H1 (cell line): Measurements from ENCODE around the gene LCN10. TPM values are rescaled to one million over a fixed set of nuclear protein-coding genes. Genes with fewer than 3 reads are reported as not detected.

ENCODE experiments used
- CTCF ChIA-PET: fragments of 300-600 bp; sonication (Branson Sonifier 250); formaldehyde crosslinking; loops from one replicate; lab custom pipeline; 2021; ENCODE audit not compliant: partially characterized antibody; lab: Charles Lee
- POLR2A ChIA-PET: fragments of 300-600 bp; sonication (Branson Sonifier 250); formaldehyde crosslinking; loops from one replicate; lab custom pipeline; 2021; ENCODE audit warnings: inconsistent platforms; ENCODE audit not compliant: partially characterized antibody; lab: Charles Lee
- DNase-seq, 2 experiments: peaks; one replicate each; pipeline versions ENCODE4 v3.0.0 to v3.0.0-alpha.2; 2010 to 2022; ENCODE audit warnings: low spot score in 2 of 2, low read depth in 1 of 2, mixed read lengths in 1 of 2
- FAIRE-seq: peaks from 2 replicates; lab custom pipeline; 2011; peaks lifted over from hg19 to GRCh38; lab: Jason Lieb, UNC
- H2AFZ ChIP-seq: 2 replicates; pipeline ENCODE4 v1.8.1; 2012; ENCODE audit warnings: low read length, inconsistent platforms
- H2AK5ac ChIP-seq: 2 replicates; pipeline ENCODE4 v1.6.1; 2013; ENCODE audit warnings: low read depth, low read length
- H2BK120ac ChIP-seq: replicated peaks from 2 replicates; pipeline ENCODE3; 2013; ENCODE audit warnings: low read depth, low read length, inconsistent platforms
- H2BK12ac ChIP-seq: 2 replicates; pipeline ENCODE4 v1.6.1; 2013; ENCODE audit warnings: low read depth, low read length
- H2BK15ac ChIP-seq: 2 replicates; pipeline ENCODE4 v1.6.1; 2013; ENCODE audit warnings: low read length
- H2BK20ac ChIP-seq: 2 replicates; pipeline ENCODE4 v1.6.1; 2013; ENCODE audit warnings: low read length
- H2BK5ac ChIP-seq: 2 replicates; pipeline ENCODE4 v1.6.1; 2013; ENCODE audit warnings: low read depth, low read length
- H3K14ac ChIP-seq: 2 replicates; pipeline ENCODE4 v1.6.1; 2013; ENCODE audit warnings: inconsistent platforms; ENCODE audit not compliant: insufficient read length
- H3K18ac ChIP-seq: 2 replicates; pipeline ENCODE4 v1.6.1; 2013; ENCODE audit warnings: low read length; ENCODE audit errors: extremely low read depth
- H3K23ac ChIP-seq: 2 replicates; pipeline ENCODE4 v1.6.1; 2013; ENCODE audit warnings: inconsistent platforms; ENCODE audit not compliant: insufficient read length
- H3K23me2 ChIP-seq: 2 replicates; pipeline ENCODE4 v1.6.1; 2013; ENCODE audit warnings: low read depth, low read length
- H3K27ac ChIP-seq: 2 replicates; pipeline ENCODE4 v1.6.1; 2011; ENCODE audit warnings: low read depth, low read length, inconsistent platforms
- H3K27me3 ChIP-seq, 4 experiments: replicated peaks in 1 of 4; 1 replicate in 1 of 4; 2 replicates in 3 of 4; pipeline versions ENCODE4 v1.6.1 to v1.8.1; 2011 to 2013; ENCODE audit warnings: low read length in 3 of 4, mild to moderate bottlenecking in 3 of 4, inconsistent platforms in 2 of 4, mixed read lengths in 2 of 4, moderate library complexity in 1 of 4; ENCODE audit not compliant: control insufficient read depth in 3 of 4, insufficient read depth in 3 of 4; ENCODE audit errors: extremely low read depth in 1 of 4
- H3K36me3 ChIP-seq, 4 experiments: 2 replicates each; pipeline versions ENCODE4 v1.6.1 to v1.8.1; 2011 to 2013; ENCODE audit warnings: mild to moderate bottlenecking in 4 of 4, low read length in 3 of 4, moderate library complexity in 2 of 4, control low read depth in 1 of 4, inconsistent platforms in 1 of 4; ENCODE audit not compliant: insufficient read depth in 4 of 4, control insufficient read depth in 2 of 4
- H3K4ac ChIP-seq: replicated peaks from 2 replicates; pipeline ENCODE3; 2013; ENCODE audit warnings: low read length, low read depth, mixed read lengths, inconsistent platforms; ENCODE audit not compliant: insufficient read length
- H3K4me1 ChIP-seq, 4 experiments: replicated peaks in 1 of 4; 1 replicate in 1 of 4; 2 replicates in 3 of 4; pipeline versions ENCODE4 v1.6.1 to v1.8.1; 2011 to 2013; ENCODE audit warnings: low read length in 3 of 4, inconsistent platforms in 2 of 4, mixed read lengths in 1 of 4; ENCODE audit not compliant: insufficient read depth in 4 of 4, control insufficient read depth in 3 of 4
- H3K4me2 ChIP-seq, 2 experiments: 2 replicates each; pipeline versions ENCODE4 v1.6.1 to v1.8.1; 2011 to 2013; ENCODE audit warnings: low read depth in 2 of 2, low read length in 2 of 2, control low read depth in 1 of 2, inconsistent platforms in 1 of 2, mild to moderate bottlenecking in 1 of 2; ENCODE audit not compliant: insufficient read depth in 1 of 2
- H3K4me3 ChIP-seq, 4 experiments: fragments of 200-600, 300-600 bp in 1 of 4; sonication (generic), shearing (Covaris generic), sonication (Bioruptor Twin) in 1 of 4; 2 replicates each; pipeline versions ENCODE4 v1.5.1 to v1.8.1; 2011 to 2016; ENCODE audit warnings: low read length in 4 of 4, low read depth in 3 of 4, control low read depth in 2 of 4, inconsistent platforms in 2 of 4, mild to moderate bottlenecking in 2 of 4, mixed read lengths in 1 of 4, moderate library complexity in 1 of 4; ENCODE audit not compliant: insufficient read depth in 2 of 4; ENCODE audit errors: extremely low read depth in 1 of 4
- H3K56ac ChIP-seq: replicated peaks from 2 replicates; pipeline ENCODE3; 2013; ENCODE audit warnings: low read depth, mild to moderate bottlenecking, mixed read lengths, low read length, inconsistent platforms; ENCODE audit not compliant: insufficient read length
- H3K79me1 ChIP-seq: 2 replicates; pipeline ENCODE4 v1.6.1; 2013; ENCODE audit warnings: low read depth, low read length, control low read depth
- H3K79me2 ChIP-seq, 2 experiments: 2 replicates each; pipeline versions ENCODE4 v1.6.1 to v1.8.1; 2012 to 2013; ENCODE audit warnings: low read length in 2 of 2, mild to moderate bottlenecking in 2 of 2, inconsistent platforms in 1 of 2; ENCODE audit not compliant: insufficient read depth in 2 of 2, control insufficient read depth in 1 of 2
- H3K9ac ChIP-seq, 4 experiments: replicated peaks in 1 of 4; 1 replicate in 1 of 4; 2 replicates in 3 of 4; pipeline versions ENCODE4 v1.6.1 to v1.8.1; 2011 to 2013; ENCODE audit warnings: low read depth in 3 of 4, low read length in 3 of 4, control low read depth in 2 of 4, mild to moderate bottlenecking in 2 of 4, moderate library complexity in 2 of 4, inconsistent platforms in 1 of 4; ENCODE audit errors: extremely low read depth in 1 of 4
- H3K9me3 ChIP-seq, 2 experiments: 2 replicates each; pipeline versions ENCODE4 v1.6.1 to v1.8.1; 2012 to 2013; ENCODE audit warnings: mild to moderate bottlenecking in 2 of 2, moderate library complexity in 2 of 2, control low read depth in 1 of 2, inconsistent platforms in 1 of 2, low read depth in 1 of 2, low read length in 1 of 2, mixed read lengths in 1 of 2; ENCODE audit not compliant: insufficient read depth in 2 of 2
- H4K20me1 ChIP-seq, 2 experiments: replicated peaks in 1 of 2; 2 replicates each; pipeline versions ENCODE3 to v1.8.1; 2011 to 2013; ENCODE audit warnings: inconsistent platforms in 2 of 2, low read length in 2 of 2, mild to moderate bottlenecking in 1 of 2; ENCODE audit not compliant: insufficient read depth in 2 of 2, control insufficient read depth in 1 of 2
- H4K5ac ChIP-seq: 2 replicates; pipeline ENCODE4 v1.6.1; 2013; ENCODE audit warnings: low read length, low read depth, mixed read lengths, inconsistent platforms; ENCODE audit not compliant: insufficient read length
- H4K8ac ChIP-seq: 2 replicates; pipeline ENCODE4 v1.8.0; 2013; ENCODE audit warnings: mild to moderate bottlenecking, moderate library complexity, low read length, inconsistent platforms; ENCODE audit not compliant: insufficient read depth; ENCODE audit errors: extremely low read depth
- H4K91ac ChIP-seq: replicated peaks from 2 replicates; pipeline ENCODE3; 2013; ENCODE audit warnings: low read length, mixed read lengths, inconsistent platforms; ENCODE audit not compliant: insufficient read length
- CTCF ChIP-seq, 3 experiments: IDR thresholded peaks; 1 replicate in 2 of 3; 2 replicates in 1 of 3; pipeline versions ENCODE4 v1.5.1 to v1.6.1; 2011; ENCODE audit warnings: low read length in 3 of 3, mild to moderate bottlenecking in 3 of 3, inconsistent platforms in 2 of 3, low read depth in 1 of 3, moderate library complexity in 1 of 3; ENCODE audit not compliant: insufficient read depth in 1 of 3; ENCODE audit errors: control extremely low read depth in 1 of 3
- JUND ChIP-seq: IDR thresholded peaks from 2 replicates; pipeline ENCODE4 v1.6.1; 2011; ENCODE audit warnings: mild to moderate bottlenecking, improper control_type of control experiment, low read length
- KDM5A ChIP-seq: fragments of 200-600 bp; IDR thresholded peaks from 2 replicates; pipeline ENCODE4 v1.7.1; 2012; ENCODE audit warnings: mild to moderate bottlenecking, low read length, inconsistent platforms, mixed read lengths
- NRF1 ChIP-seq: IDR thresholded peaks from 2 replicates; pipeline ENCODE4 v1.6.1; 2011; ENCODE audit warnings: mild to moderate bottlenecking, low read depth, low read length, improper control_type of control experiment
- POU5F1 ChIP-seq: IDR thresholded peaks from 2 replicates; pipeline ENCODE4 v1.6.1; 2011; ENCODE audit warnings: low read depth, mild to moderate bottlenecking, low read length, moderate library complexity
- RAD21 ChIP-seq, 2 experiments: IDR thresholded peaks in 1 of 2; conservative IDR thresholded peaks in 1 of 2; 2 replicates each; pipeline ENCODE4 v1.6.1; 2011; ENCODE audit warnings: low read depth in 2 of 2, low read length in 2 of 2, improper control_type of control experiment in 1 of 2, inconsistent platforms in 1 of 2, mild to moderate bottlenecking in 1 of 2, moderate library complexity in 1 of 2
- SP2 ChIP-seq: IDR thresholded peaks from 2 replicates; pipeline ENCODE4 v1.6.1; 2012; ENCODE audit warnings: mild to moderate bottlenecking, low read length, inconsistent platforms
- TAF1 ChIP-seq: IDR thresholded peaks from 2 replicates; pipeline ENCODE4 v1.6.1; 2011; ENCODE audit warnings: mild to moderate bottlenecking, low read depth, low read length
- WGBS, 2 experiments: shearing (Covaris generic) in 1 of 2; methylation state at CpG; one replicate each; pipeline versions ENCODE4 v1.1.6 to v1.1.7; 2013 to 2015; ENCODE audit warnings: low lambda C conversion rate in 2 of 2, mixed read lengths in 2 of 2, inconsistent platforms in 1 of 2, low coverage in 1 of 2, missing lambda C conversion rate in 1 of 2; ENCODE audit not compliant: insufficient replicate concordance in 2 of 2, insufficient coverage in 1 of 2, insufficient read length in 1 of 2; ENCODE audit errors: extremely low coverage in 1 of 2, missing lambda C conversion rate in 1 of 2; 5-methylcytosine and 5-hydroxymethylcytosine counted together
- polyA plus RNA-seq, 7 experiments: library from polyadenylated mRNA; depleted of rRNA in 3 of 7; stranded (reverse) in 5 of 7; unstranded in 2 of 7; fragments of >200 nt in 5 of 7; fragments of 200-250 nt in 2 of 7; gene quantifications; 1 replicate in 5 of 7; 2 replicates in 1 of 7; 4 replicates in 1 of 7; pipeline versions ENCODE4 v1.2.1 to v1.2.3, GENCODE V29; 2011 to 2013; ENCODE audit warnings: missing spikeins in 2 of 7, mixed read lengths in 2 of 7
- total RNA-seq: library from RNA; stranded (reverse); fragmentation: NEBNext Ultra II Directional; extraction: Animal tissue kit (Norgen Biotek cat#: 25700); gene quantifications from 2 replicates; pipeline ENCODE4 v1.2.1, GENCODE V29; 2021

Gene LCN10
- total and polyA plus RNA-seq, 2 of the 8 experiments (the other 6 are each of a cell fraction or from before 2014, with no cell fraction given): 2.6 to 2.8 TPM

GRCh38 chr9:136754626-136755301, 12.0 kb upstream of the LCN10 start:
- 87% methylated on average over 24 of the region's 24 CpGs; no CpG with 5 or more reads in 1 of the 2 experiments for WGBS, 2 experiments
- Histone ChIP-seq H3K14ac (no peak overlapping the region), H4K5ac (no peak overlapping the region), H3K27ac (no peak overlapping the region), H2BK15ac (no peak overlapping the region), H3K79me1 (no peaks in the 10 kb centered on the region), H3K23me2 (no peaks in the 10 kb centered on the region), H3K9me3 (peaks cover 3 to 12% of the 10 kb centered on the region in 2 experiments; a peak in 1 of 4 replicates), H2AK5ac (no peak overlapping the region), H3K18ac (peak overlapping the region; percentile 32; the same call in 1 of the 2 replicates), H3K4ac (peak overlapping the region; percentile 69), H3K9ac (no peak overlapping the region), H2BK5ac (no peak overlapping the region), H3K4me3 (no peak overlapping the region), H2BK120ac (no peak overlapping the region), H4K8ac (peak overlapping the region; percentile 51; the same call in 1 of the 2 replicates), H3K23ac (no peak overlapping the region), H2BK20ac (no peak overlapping the region), H3K56ac (no peak overlapping the region), H3K36me3 (no peaks in the 10 kb centered on the region), H2AFZ (no peak overlapping the region), H3K4me2 (no peak overlapping the region), H3K4me1 (no peaks in the 10 kb centered on the region; a peak in 1 of 7 replicates), H4K91ac (no peak overlapping the region), H4K20me1 (no peaks in the 10 kb centered on the region), H3K79me2 (no peaks in the 10 kb centered on the region), H3K27me3 (no peaks in the 10 kb centered on the region), H2BK12ac (no peak overlapping the region)
- no peak for FAIRE-seq
- ChIA-PET CTCF (interaction anchor here (0.7 to 1.7 kb wide), 7 partner anchors 10 to 87 kb away, joined by 3 to 8 read pairs (median 4); partner anchors contain the start of gene AJM1), POLR2A (interaction anchor here (0.9 to 2.6 kb wide), 3 partner anchors 25 to 85 kb away, joined by 3 to 13 read pairs (median 3); no protein-coding TSS in a partner anchor)
- TF ChIP-seq CTCF (IDR thresholded peaks at IDR 0.05; ENCODE audit: control extremely low read depth in 1 of 3, insufficient read depth in 1 of 3, low read depth in 1 of 3, low read length in 3 of 3) (no peak), KDM5A (no peak), SP2 (no peak), JUND (no peak), NRF1 (no peak), TAF1 (no peak), RAD21 (IDR thresholded peaks at IDR 0.05 in 1 of 2, conservative IDR thresholded peaks at IDR 0.05 in 1 of 2; ENCODE audit: low read depth in 2 of 2, low read length in 2 of 2) (no peak), POU5F1 (no peak)
- peak in 1 of 2 experiments; percentile 49 for DNase-seq
